Fibroblast of mammary gland (primary cell): ENCODE data around the gene GAN.

Experiments used
- DNase-seq: peaks from one replicate; pipeline ENCODE4 v3.0.0-alpha.2; 2010; ENCODE audit warnings: low read depth
- H3K4me3 ChIP-seq: 2 replicates; pipeline ENCODE4 v1.5.1; 2011; ENCODE audit warnings: low read depth, mild to moderate bottlenecking, low read length, moderate library complexity; ENCODE audit not compliant: control insufficient read depth
- TF ChIP-seq, protein P1 (sequence below): conservative IDR thresholded peaks from 2 replicates; pipeline ENCODE4 v1.5.1; 2011; ENCODE audit warnings: low read depth, low read length, inconsistent platforms; ENCODE audit not compliant: control insufficient read depth, insufficient read depth

Gene GAN

DNA sequence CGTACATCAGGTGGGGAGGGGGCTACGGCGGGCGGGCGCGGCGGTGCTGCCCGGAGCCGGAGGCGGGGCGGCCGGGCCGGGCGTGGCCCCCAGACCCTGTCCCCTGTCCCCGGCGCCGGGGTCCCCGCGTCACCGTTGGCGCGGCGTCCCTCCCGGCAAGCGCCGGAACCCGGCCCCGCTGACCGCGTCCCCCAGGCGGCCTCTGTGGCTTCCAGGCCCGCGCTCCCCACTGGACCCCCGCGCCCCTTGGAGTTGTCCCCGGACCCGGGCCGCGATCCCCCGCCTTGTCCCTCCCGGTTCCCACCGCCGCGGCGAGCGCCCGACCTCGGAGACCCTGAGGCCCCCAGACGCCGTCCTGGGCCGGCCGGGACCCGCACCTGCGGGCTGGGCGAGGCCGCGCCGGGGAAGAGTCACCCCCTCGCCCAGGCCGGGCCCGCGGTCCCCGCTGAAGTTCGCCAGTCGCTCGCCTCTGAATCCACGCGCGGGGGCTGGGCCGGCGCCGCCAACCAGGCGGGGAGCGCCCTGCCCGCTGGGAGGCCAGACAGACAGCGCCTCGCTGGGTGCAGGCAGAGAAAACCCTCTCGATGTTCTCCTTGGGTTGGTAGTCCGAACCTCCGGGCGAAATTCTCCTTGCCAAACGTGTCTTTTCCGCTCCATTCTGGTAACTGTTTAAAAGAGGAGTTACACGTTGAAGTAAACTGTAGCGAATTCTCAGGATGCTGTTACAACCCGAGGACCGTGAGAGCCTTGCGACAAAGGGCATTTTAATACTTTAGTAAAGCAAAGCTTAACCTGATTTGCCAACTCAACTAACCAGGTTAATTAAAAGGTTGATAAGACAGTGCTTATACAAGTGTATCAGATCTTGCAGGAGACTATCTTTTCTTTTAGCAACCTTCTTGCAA lies 761 bp downstream of the GAN start:
- peak; percentile 38 for DNase-seq
- TF ChIP-seq, protein P1, sequence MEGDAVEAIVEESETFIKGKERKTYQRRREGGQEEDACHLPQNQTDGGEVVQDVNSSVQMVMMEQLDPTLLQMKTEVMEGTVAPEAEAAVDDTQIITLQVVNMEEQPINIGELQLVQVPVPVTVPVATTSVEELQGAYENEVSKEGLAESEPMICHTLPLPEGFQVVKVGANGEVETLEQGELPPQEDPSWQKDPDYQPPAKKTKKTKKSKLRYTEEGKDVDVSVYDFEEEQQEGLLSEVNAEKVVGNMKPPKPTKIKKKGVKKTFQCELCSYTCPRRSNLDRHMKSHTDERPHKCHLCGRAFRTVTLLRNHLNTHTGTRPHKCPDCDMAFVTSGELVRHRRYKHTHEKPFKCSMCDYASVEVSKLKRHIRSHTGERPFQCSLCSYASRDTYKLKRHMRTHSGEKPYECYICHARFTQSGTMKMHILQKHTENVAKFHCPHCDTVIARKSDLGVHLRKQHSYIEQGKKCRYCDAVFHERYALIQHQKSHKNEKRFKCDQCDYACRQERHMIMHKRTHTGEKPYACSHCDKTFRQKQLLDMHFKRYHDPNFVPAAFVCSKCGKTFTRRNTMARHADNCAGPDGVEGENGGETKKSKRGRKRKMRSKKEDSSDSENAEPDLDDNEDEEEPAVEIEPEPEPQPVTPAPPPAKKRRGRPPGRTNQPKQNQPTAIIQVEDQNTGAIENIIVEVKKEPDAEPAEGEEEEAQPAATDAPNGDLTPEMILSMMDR, result no peak
- H3K4me3 ChIP-seq, result peak overlapping the region; percentile 94

- no peak for DNase-seq
- peak overlapping the region; percentile 94 for H3K4me3 ChIP-seq
- TF ChIP-seq, protein P1, result no peak
These were observed 1.4 kb downstream of the GAN start for GRCh38 chr16:81316176-81316496.

DNA sequence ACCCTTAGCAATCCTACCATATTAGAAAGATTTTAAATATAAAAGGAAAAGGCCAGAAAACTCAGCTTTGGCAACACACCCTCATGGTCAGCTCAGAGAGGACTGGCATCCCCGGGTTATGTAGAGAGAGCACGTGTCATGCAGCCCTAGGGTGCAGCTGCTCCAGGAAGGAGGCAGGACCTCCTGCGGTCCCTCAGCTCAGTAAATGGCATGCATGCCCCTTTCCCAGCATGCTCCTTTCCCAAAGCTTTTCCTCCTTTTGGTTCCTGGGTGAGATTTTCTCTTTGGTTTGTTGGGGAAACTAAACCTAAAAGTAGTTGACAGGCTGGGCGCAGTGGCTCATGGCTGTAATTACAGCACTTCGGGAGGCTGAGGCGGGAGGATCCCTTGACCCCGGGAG lies 3.9 kb downstream of the GAN start:
- H3K4me3 ChIP-seq, result no peak overlapping the region
- DNase-seq, result no peak

GRCh38 chr16:81319221-81319912 lies 4.6 kb downstream of the GAN start:
- peak; percentile 75 for DNase-seq
- TF ChIP-seq, protein P1, result no peak
- no peak overlapping the region for H3K4me3 ChIP-seq

More for the DNA sequence above, 3.9 kb downstream of the GAN start:
- TF ChIP-seq, protein P1, result no peak

- TF ChIP-seq, protein P1, result no peak
- no peak overlapping the region for H3K4me3 ChIP-seq
- no peak for DNase-seq
These were observed 6.3 kb downstream of the GAN start for GRCh38 chr16:81321039-81321438.

- DNase-seq, result no peak
- no peak overlapping the region for H3K4me3 ChIP-seq
- TF ChIP-seq, protein P1, result no peak
These were observed 6.8 kb downstream of the GAN start for GRCh38 chr16:81321536-81321935.
